A549 (cell line): Measurements from ENCODE around the gene GTF2A2.

Experiments used
- BHLHE40 ChIP-seq: IDR thresholded peaks from 2 replicates; pipeline ENCODE4 v1.6.1; 2012; ENCODE audit warnings: low read depth, low read length, inconsistent platforms
- CEBPB ChIP-seq, 2 experiments: fragments of >200 bp in 1 of 2; sonication (Bioruptor Twin) in 1 of 2; formaldehyde crosslinking in 1 of 2; IDR thresholded peaks; 2 replicates each; pipeline ENCODE4 v1.6.1; 2012 to 2016
- CHD4 ChIP-seq: fragments of 200-600 bp; sonication (generic); IDR thresholded peaks from 2 replicates; pipeline ENCODE4 v1.6.1; 2016; ENCODE audit warnings: antibody characterized with exemption, mild to moderate bottlenecking, borderline replicate concordance
- CTCF ChIP-seq: fragments of >200 bp; sonication (Bioruptor Twin); formaldehyde crosslinking; IDR thresholded peaks from 3 replicates; pipeline ENCODE4 v1.5.1; 2016
- JUN ChIP-seq, 2 experiments: fragments of >200 bp; sonication (Bioruptor Twin); formaldehyde crosslinking; IDR thresholded peaks; 2 replicates in 1 of 2; 3 replicates in 1 of 2; pipeline ENCODE4 v1.6.1; 2016 to 2017
- JUNB ChIP-seq: fragments of >200 bp; sonication (Bioruptor Twin); formaldehyde crosslinking; IDR thresholded peaks from 2 replicates; pipeline ENCODE4 v1.6.1; 2016
- MAX ChIP-seq: IDR thresholded peaks from 2 replicates; pipeline ENCODE4 v1.6.1; 2012
- PHF8 ChIP-seq: fragments of 200-600 bp; sonication (generic); IDR thresholded peaks from 2 replicates; pipeline ENCODE4 v1.6.1; 2016; ENCODE audit warnings: low read depth, mild to moderate bottlenecking, antibody characterized with exemption, moderate library complexity, borderline replicate concordance
- POLR2A ChIP-seq: IDR thresholded peaks from 2 replicates; pipeline ENCODE4 v1.6.1; 2012; ENCODE audit warnings: mild to moderate bottlenecking, low read length
- SMC3 ChIP-seq: fragments of >200 bp; sonication (Bioruptor Twin); formaldehyde crosslinking; IDR thresholded peaks from 3 replicates; pipeline ENCODE4 v1.6.1; 2018; ENCODE audit warnings: inconsistent platforms
- TP53 ChIP-seq: fragments of 250-450 bp; sonication (Bioruptor Pico); IDR thresholded peaks from 2 replicates; pipeline ENCODE4 v1.5.0; 2021; ENCODE audit warnings: mild to moderate bottlenecking, moderate library complexity
- ZFP36 ChIP-seq: fragments of 450-650 bp; IDR thresholded peaks from 2 replicates; pipeline ENCODE4 v1.6.1; 2014; ENCODE audit warnings: borderline replicate concordance; ENCODE audit not compliant: partially characterized antibody
- ZSCAN20 ChIP-seq: fragments of 250-450 bp; sonication (Bioruptor Pico); IDR thresholded peaks from 2 replicates; pipeline ENCODE4 v1.8.0; 2022; ENCODE audit warnings: mild to moderate bottlenecking, moderate library complexity

GRCh38 chr15:59680346-59680745, 23.0 kb upstream of the GTF2A2 start:
- TF ChIP-seq JUN (IDR thresholded peaks at IDR 0.05) (no peak), ZSCAN20 (no peak), MAX (no peak), CTCF (no peak), PHF8 (no peak), ZFP36 (no peak), JUNB (no peak), SMC3 (no peak), BHLHE40 (no peak), POLR2A (no peak), CEBPB (IDR thresholded peaks at IDR 0.05) (no peak), CHD4 (no peak), TP53 (CRISPR knock-in tag) (no peak)
